Prostate gland (tissue), 2 donors: ENCODE results near the gene DDX3X. TPM values are rescaled to one million over a fixed set of nuclear protein-coding genes. Genes with fewer than 3 reads are reported as not detected.
"Not testable (repeated sequence)": the region's sequence is repeated elsewhere in the genome, so short reads cannot be mapped to it uniquely, and the experiment has no call there.

ENCODE experiments used
- DNase-seq: peaks from one replicate; pipeline ENCODE4 v3.0.0-alpha.2; 2019; ENCODE audit warnings: low spot score
- H3K27ac ChIP-seq, 2 donors: fragments of 200-600 bp; sonication (generic); 2 replicates each; pipeline ENCODE4 v1.5.1; 2017 to 2019
- H3K27me3 ChIP-seq: fragments of 200-600 bp; sonication (generic); replicated peaks from 2 replicates; pipeline ENCODE4 v1.5.1; 2019; ENCODE audit not compliant: insufficient read depth
- H3K36me3 ChIP-seq, 2 donors: fragments of 200-600 bp; sonication (generic); 1 replicate in 1 of 2; 2 replicates in 1 of 2; pipeline versions ENCODE4 v1.5.1 to v1.8.1; 2017 to 2019
- H3K4me1 ChIP-seq: fragments of 200-600 bp; sonication (generic); replicated peaks from 2 replicates; pipeline ENCODE4 v1.5.1; 2019
- H3K4me3 ChIP-seq, 2 donors: fragments of 200-600 bp; sonication (generic); 2 replicates each; pipeline ENCODE4 v1.5.1; 2017 to 2019
- H3K9me3 ChIP-seq: fragments of 200-600 bp; sonication (generic); 2 replicates; pipeline ENCODE4 v1.5.1; 2017
- POLR2A ChIP-seq: fragments of 450-650 bp; IDR thresholded peaks from one replicate; pipeline ENCODE4 v1.6.1; 2016; ENCODE audit warnings: antibody characterized with exemption, mild to moderate bottlenecking
- POLR2AphosphoS5 ChIP-seq: sonication (generic); formaldehyde crosslinking; IDR thresholded peaks from one replicate; pipeline ENCODE4 v1.6.1; 2017; ENCODE audit warnings: antibody characterized with exemption
- WGBS: methylation state at CpG from one replicate; pipeline ENCODE4 v1.1.5; 2018; 5-methylcytosine and 5-hydroxymethylcytosine counted together
- intact Hi-C: fragments of 100-400 bp; cut with DNase I; formaldehyde crosslinking; loops from one replicate; pipeline ENCODE4 v1.14.2; 2022
- total RNA-seq, 2 donors: library from RNA; depleted of rRNA; stranded (reverse); fragments of >200 nt; gene quantifications; one replicate each; pipeline ENCODE4 v1.1.0, GENCODE V29; 2016
- TF ChIP-seq, protein P1 (sequence below), 4 experiments: fragments of 200-600 bp in 2 of 4; fragments of 450-650 bp in 2 of 4; sonication (generic) in 2 of 4; IDR thresholded peaks; 1 replicate in 3 of 4; 2 replicates in 1 of 4; pipeline ENCODE4 v1.5.1; 2016 to 2019; ENCODE audit warnings: antibody characterized with exemption in 4 of 4, mild to moderate bottlenecking in 2 of 4, moderate library complexity in 2 of 4

DDX3X gene
- total RNA-seq, 2 donors from 2014 or later: 107 to 115 TPM

DNA sequence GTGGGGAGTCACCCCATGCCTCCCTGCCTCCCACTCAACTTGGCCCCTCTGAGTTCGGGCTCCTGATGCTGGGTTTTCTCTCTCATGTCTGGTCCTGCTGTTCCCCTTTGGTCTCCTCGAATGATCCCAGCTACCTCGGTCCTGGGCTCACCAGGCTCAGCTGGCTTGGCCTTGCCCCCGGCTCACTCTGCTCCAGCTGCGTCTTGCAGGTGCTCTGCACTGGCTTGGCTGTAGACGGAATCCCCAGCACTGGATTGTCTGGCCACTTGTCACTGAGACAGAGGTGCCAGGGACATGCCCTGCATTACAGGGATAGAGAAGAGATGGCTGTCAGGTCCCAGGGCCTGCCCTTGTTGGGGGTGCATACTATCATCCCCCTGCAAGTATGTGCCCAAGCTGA lies 71.6 kb downstream of the DDX3X start:
- 50% methylated on average over 5 of the region's 6 CpGs for WGBS
- Histone ChIP-seq H3K27me3 (no peaks in the 10 kb centered on the region), H3K4me1 (no peaks in the 10 kb centered on the region), H3K4me3 (no peak overlapping the region), H3K9me3 (no peaks in the 10 kb centered on the region), H3K36me3 (no peaks in the 10 kb centered on the region), H3K27ac (no peak overlapping the region)
- TF ChIP-seq POLR2AphosphoS5 (no peak), POLR2A (no peak)
- TF ChIP-seq, protein P1, sequence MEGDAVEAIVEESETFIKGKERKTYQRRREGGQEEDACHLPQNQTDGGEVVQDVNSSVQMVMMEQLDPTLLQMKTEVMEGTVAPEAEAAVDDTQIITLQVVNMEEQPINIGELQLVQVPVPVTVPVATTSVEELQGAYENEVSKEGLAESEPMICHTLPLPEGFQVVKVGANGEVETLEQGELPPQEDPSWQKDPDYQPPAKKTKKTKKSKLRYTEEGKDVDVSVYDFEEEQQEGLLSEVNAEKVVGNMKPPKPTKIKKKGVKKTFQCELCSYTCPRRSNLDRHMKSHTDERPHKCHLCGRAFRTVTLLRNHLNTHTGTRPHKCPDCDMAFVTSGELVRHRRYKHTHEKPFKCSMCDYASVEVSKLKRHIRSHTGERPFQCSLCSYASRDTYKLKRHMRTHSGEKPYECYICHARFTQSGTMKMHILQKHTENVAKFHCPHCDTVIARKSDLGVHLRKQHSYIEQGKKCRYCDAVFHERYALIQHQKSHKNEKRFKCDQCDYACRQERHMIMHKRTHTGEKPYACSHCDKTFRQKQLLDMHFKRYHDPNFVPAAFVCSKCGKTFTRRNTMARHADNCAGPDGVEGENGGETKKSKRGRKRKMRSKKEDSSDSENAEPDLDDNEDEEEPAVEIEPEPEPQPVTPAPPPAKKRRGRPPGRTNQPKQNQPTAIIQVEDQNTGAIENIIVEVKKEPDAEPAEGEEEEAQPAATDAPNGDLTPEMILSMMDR (IDR thresholded peaks at IDR 0.05): no peak
- intact Hi-C loops: no loop called here
- DNase-seq: no peak

DNA sequence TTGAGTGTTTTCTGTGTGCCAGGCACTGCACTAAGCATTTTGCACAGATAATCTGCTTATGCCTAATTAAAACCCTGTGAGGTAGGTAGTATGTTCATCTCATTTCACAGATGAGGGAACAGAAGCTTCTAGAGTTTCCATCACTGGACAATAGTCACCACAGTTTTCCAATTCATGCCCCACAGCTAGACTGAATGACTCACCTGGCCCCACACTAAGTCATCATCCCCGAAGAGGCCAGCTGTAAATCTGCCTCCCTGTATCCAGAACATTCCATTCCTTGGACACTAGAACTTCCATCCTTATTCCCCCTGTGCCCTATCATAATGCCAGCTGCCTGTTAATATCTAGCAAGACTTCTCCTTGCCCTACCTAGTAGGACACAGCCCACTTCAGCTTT lies 72.2 kb downstream of the DDX3X start:
- H3K27me3 ChIP-seq: no peaks in the 10 kb centered on the region
- no peaks in the 10 kb centered on the region for H3K4me1 ChIP-seq
- TF ChIP-seq POLR2AphosphoS5 (no peak), POLR2A (no peak)
- TF ChIP-seq, protein P1 (IDR thresholded peaks at IDR 0.05): no peak
- no peaks in the 10 kb centered on the region for H3K9me3 ChIP-seq
- H3K4me3 ChIP-seq: no peak overlapping the region
- intact Hi-C loops: no loop called here
- 38% methylated on average over 1 of the region's 1 CpG for WGBS
- no peak for DNase-seq
- H3K27ac ChIP-seq: no peak overlapping the region
- H3K36me3 ChIP-seq: no peaks in the 10 kb centered on the region

DNA sequence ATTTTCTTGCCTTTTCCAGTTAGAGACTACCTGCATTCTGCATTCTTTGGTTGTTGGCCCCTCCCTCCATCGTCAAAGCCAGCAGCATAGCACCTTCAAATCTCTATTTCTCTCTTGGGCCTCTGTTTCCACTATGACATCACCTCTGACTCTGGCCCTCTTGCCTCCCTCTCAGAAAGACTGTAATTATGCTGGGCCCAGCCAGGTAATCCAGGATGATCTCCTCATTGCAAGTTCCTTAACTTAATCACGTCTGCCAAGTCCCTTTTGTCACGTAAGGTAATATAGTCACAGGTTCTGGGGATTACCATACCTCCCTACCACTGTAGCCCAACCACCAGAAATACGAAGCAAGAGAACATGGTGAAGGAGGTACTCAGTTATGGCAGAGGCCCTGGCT lies 73.9 kb downstream of the DDX3X start:
- TF ChIP-seq POLR2A (no peak), POLR2AphosphoS5 (no peak)
- TF ChIP-seq, protein P1 (IDR thresholded peaks at IDR 0.05): no peak
- no peaks in the 10 kb centered on the region for H3K4me1 ChIP-seq
- no peak for DNase-seq
- H3K4me3 ChIP-seq: no peak overlapping the region
- intact Hi-C loops: no loop called here
- no peak overlapping the region for H3K27ac ChIP-seq
- no peaks in the 10 kb centered on the region for H3K27me3 ChIP-seq
- no peaks in the 10 kb centered on the region for H3K9me3 ChIP-seq
- no peaks in the 10 kb centered on the region for H3K36me3 ChIP-seq
- 100% methylated on average over 4 of the region's 4 CpGs for WGBS

DNA sequence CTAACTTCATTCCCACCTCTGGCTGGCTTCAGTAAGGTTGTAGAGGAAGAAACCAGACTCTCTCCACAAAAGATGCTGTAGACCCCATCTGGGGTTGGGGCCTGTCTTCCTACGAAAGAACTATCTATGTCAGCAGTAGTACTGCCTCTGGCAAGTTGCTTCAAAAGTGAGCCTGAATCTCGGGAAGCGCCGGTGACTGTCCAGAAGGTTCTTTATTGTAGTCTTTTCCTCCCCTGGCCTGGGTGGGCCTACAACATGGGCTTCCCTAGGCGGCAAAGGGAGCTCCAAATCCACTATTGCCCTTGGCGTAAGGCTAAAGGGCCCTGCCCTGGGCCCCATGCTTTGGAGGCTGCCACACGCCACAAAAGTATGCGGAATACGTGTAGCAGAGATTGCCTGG lies 74.6 kb downstream of the DDX3X start:
- TF ChIP-seq POLR2A: no peak
- TF ChIP-seq, protein P1 (IDR thresholded peaks at IDR 0.05): no peak
- intact Hi-C loops: no loop called here
- Histone ChIP-seq H3K4me3 (no peak overlapping the region), H3K4me1 (no peaks in the 10 kb centered on the region), H3K27ac (no peak overlapping the region), H3K27me3 (no peaks in the 10 kb centered on the region), H3K36me3 (no peaks in the 10 kb centered on the region), H3K9me3 (no peaks in the 10 kb centered on the region)
- 94% methylated on average over 8 of the region's 9 CpGs for WGBS
- no peak for DNase-seq

DNA sequence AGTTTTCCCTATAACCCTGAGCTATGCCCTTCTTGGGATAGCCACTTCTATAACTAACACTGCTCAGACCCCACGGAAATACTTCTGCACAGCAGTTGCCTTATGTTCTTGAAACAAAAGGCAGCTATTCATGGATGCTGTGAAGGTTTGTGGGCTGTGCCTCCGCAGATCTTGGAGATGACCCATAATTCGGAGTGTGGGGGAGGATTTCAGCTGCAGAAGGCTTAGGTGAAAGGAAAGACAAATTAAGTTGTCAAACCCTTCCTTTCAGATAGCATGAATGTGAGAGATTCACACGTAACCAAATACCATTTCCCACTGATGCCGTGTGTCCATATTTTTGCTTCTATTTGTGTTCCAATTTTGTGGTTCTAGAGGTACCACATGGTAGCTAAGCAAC lies 75.0 kb downstream of the DDX3X start:
- TF ChIP-seq POLR2A (no peak), POLR2AphosphoS5 (no peak)
- TF ChIP-seq, protein P1 (IDR thresholded peaks at IDR 0.05): no peak
- Histone ChIP-seq H3K4me3 (no peak overlapping the region), H3K4me1 (no peaks in the 10 kb centered on the region), H3K36me3 (no peaks in the 10 kb centered on the region), H3K27ac (no peak overlapping the region), H3K27me3 (no peaks in the 10 kb centered on the region), H3K9me3 (no peaks in the 10 kb centered on the region)
- WGBS: 80% methylated on average over 3 of the region's 5 CpGs
- DNase-seq: no peak
- intact Hi-C loops: no loop called here

DNA sequence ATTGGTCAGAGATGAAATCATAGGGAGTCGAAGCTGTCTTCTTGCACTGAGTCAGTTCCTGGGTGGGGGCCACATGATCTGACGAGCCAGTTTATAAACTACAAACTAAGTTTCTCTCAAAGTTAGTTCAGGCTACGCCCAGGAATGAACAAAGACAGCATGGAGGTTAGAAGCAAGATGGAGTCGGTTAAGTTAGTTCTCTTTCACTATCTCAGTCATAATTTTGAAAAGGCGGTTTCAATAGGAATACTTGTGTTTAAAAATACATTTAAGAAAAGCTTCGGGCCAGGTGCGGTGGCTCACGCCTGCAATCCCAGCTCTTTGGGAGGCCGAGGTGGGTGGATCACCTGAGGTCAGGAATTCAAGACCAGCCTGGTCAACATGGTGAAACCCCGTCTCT lies 77.3 kb downstream of the DDX3X start:
- intact Hi-C loops, H3K4me1 ChIP-seq, H3K27me3 ChIP-seq, H3K4me3 ChIP-seq, H3K36me3 ChIP-seq, DNase-seq, H3K27ac ChIP-seq, H3K9me3 ChIP-seq: not testable (repeated sequence)
- WGBS: 97% methylated on average over 10 of the region's 10 CpGs
